H9 (cell line): ENCODE data around the gene SLC25A43. TPM values are rescaled to one million over a fixed set of nuclear protein-coding genes. Genes with fewer than 3 reads are reported as not detected.

Source experiments
- DNase-seq: peaks from one replicate; pipeline ENCODE4 v3.0.0-alpha.2; 2017
- H2AFZ ChIP-seq: one replicate; pipeline ENCODE4 v1.6.1; 2013; ENCODE audit warnings: mild to moderate bottlenecking, low read length, control low read depth, moderate library complexity
- H2AK5ac ChIP-seq: 2 replicates; pipeline ENCODE4 v1.6.1; 2013; ENCODE audit warnings: low read length, control low read depth, mixed read lengths; ENCODE audit not compliant: insufficient read length
- H2BK120ac ChIP-seq: one replicate; pipeline ENCODE4 v1.6.1; 2013; ENCODE audit warnings: low read depth, mild to moderate bottlenecking, low read length, control low read depth, inconsistent platforms; ENCODE audit not compliant: poor library complexity, severe bottlenecking
- H2BK12ac ChIP-seq: 2 replicates; pipeline ENCODE4 v1.6.1; 2013; ENCODE audit warnings: low read length, control low read depth, mixed read lengths, low read depth; ENCODE audit not compliant: insufficient read length
- H2BK15ac ChIP-seq: 2 replicates; pipeline ENCODE4 v1.6.1; 2013; ENCODE audit warnings: low read depth, low read length, control low read depth
- H2BK20ac ChIP-seq: one replicate; pipeline ENCODE4 v1.6.1; 2013; ENCODE audit warnings: low read depth, mild to moderate bottlenecking, low read length, control low read depth, inconsistent platforms; ENCODE audit not compliant: poor library complexity, severe bottlenecking
- H2BK5ac ChIP-seq: 2 replicates; pipeline ENCODE4 v1.6.1; 2013; ENCODE audit warnings: low read length, control low read depth, mixed read lengths; ENCODE audit not compliant: insufficient read length
- H3K14ac ChIP-seq: 2 replicates; pipeline ENCODE4 v1.6.1; 2013; ENCODE audit warnings: low read length, control low read depth; ENCODE audit not compliant: insufficient read depth
- H3K18ac ChIP-seq: 2 replicates; pipeline ENCODE4 v1.6.1; 2013; ENCODE audit warnings: low read depth, mild to moderate bottlenecking, mixed read lengths, low read length, control low read depth; ENCODE audit not compliant: insufficient read length
- H3K23ac ChIP-seq: 2 replicates; pipeline ENCODE4 v1.6.1; 2013; ENCODE audit warnings: low read length, control low read depth, mixed read lengths, low read depth; ENCODE audit not compliant: insufficient read length
- H3K23me2 ChIP-seq: 2 replicates; pipeline ENCODE4 v1.6.1; 2013; ENCODE audit warnings: low read depth, mild to moderate bottlenecking, mixed read lengths, low read length, control low read depth; ENCODE audit not compliant: insufficient read length, poor library complexity, severe bottlenecking
- H3K27ac ChIP-seq: 2 replicates; pipeline ENCODE4 v1.5.1; 2013; ENCODE audit warnings: low read length, control low read depth, mixed read lengths, low read depth; ENCODE audit not compliant: insufficient read length
- H3K27me3 ChIP-seq: 2 replicates; pipeline ENCODE4 v1.6.1; 2013; ENCODE audit warnings: low read length, control low read depth, inconsistent platforms; ENCODE audit not compliant: insufficient read depth
- H3K4ac ChIP-seq: 2 replicates; pipeline ENCODE4 v1.6.1; 2013; ENCODE audit warnings: low read depth, mild to moderate bottlenecking, control low read depth, inconsistent platforms, low read length, moderate library complexity
- H3K4me1 ChIP-seq: 2 replicates; pipeline ENCODE4 v1.6.1; 2013; ENCODE audit warnings: low read length, control low read depth, inconsistent platforms; ENCODE audit not compliant: insufficient read depth
- H3K4me2 ChIP-seq: 2 replicates; pipeline ENCODE4 v1.6.1; 2013; ENCODE audit warnings: low read length, control low read depth, mixed read lengths; ENCODE audit not compliant: insufficient read length, insufficient read depth
- H3K56ac ChIP-seq: 2 replicates; pipeline ENCODE4 v1.6.1; 2013; ENCODE audit warnings: low read depth, mild to moderate bottlenecking, mixed read lengths, low read length, control low read depth; ENCODE audit not compliant: insufficient read length
- H3K79me1 ChIP-seq: 2 replicates; pipeline ENCODE4 v1.6.1; 2013; ENCODE audit warnings: low read depth, mild to moderate bottlenecking, moderate library complexity, low read length, control low read depth, inconsistent platforms; ENCODE audit not compliant: insufficient read depth, poor library complexity, severe bottlenecking
- H3K79me2 ChIP-seq: 2 replicates; pipeline ENCODE4 v1.6.1; 2013; ENCODE audit warnings: low read length, control low read depth, inconsistent platforms; ENCODE audit not compliant: insufficient read depth
- H3K9ac ChIP-seq: 2 replicates; pipeline ENCODE4 v1.6.1; 2013; ENCODE audit warnings: low read length, control low read depth, mixed read lengths; ENCODE audit not compliant: insufficient read length; ENCODE audit errors: extremely low read depth
- H3K9me3 ChIP-seq: one replicate; pipeline ENCODE4 v1.6.1; 2013; ENCODE audit warnings: low read depth, low read length, inconsistent platforms; ENCODE audit not compliant: control insufficient read depth
- H3T11ph ChIP-seq: one replicate; pipeline ENCODE4 v1.6.1; 2013; ENCODE audit warnings: mild to moderate bottlenecking, low read length, control low read depth, inconsistent platforms
- H4K20me1 ChIP-seq: one replicate; pipeline ENCODE4 v1.6.1; 2013; ENCODE audit not compliant: control insufficient read depth, insufficient read length, insufficient read depth
- H4K5ac ChIP-seq: 2 replicates; pipeline ENCODE4 v1.6.1; 2013; ENCODE audit warnings: low read depth, mild to moderate bottlenecking, mixed read lengths, low read length, control low read depth; ENCODE audit not compliant: insufficient read length
- H4K8ac ChIP-seq: replicated peaks from 2 replicates; pipeline ENCODE4 v1.6.1; 2013; ENCODE audit warnings: low read length, control low read depth, mixed read lengths, low read depth; ENCODE audit not compliant: insufficient read length
- H4K91ac ChIP-seq: 2 replicates; pipeline ENCODE4 v1.6.1; 2013; ENCODE audit warnings: low read depth, mild to moderate bottlenecking, moderate library complexity, mixed read lengths, low read length, control low read depth; ENCODE audit not compliant: insufficient read length
- H3K27ac Mint-ChIP-seq, 3 experiments: 2 replicates in 2 of 3; 3 replicates in 1 of 3; pipeline ENCODE4 v1.8.0; 2020 to 2021; ENCODE audit warnings: mixed read lengths in 3 of 3, mild to moderate bottlenecking in 1 of 3, moderate library complexity in 1 of 3
- H3K27me3 Mint-ChIP-seq: 2 replicates; pipeline ENCODE4 v1.8.0; 2021; ENCODE audit warnings: low read depth, mild to moderate bottlenecking, moderate library complexity, mixed read lengths
- H3K36me3 Mint-ChIP-seq, 3 experiments: 2 replicates in 2 of 3; 3 replicates in 1 of 3; pipeline ENCODE4 v1.8.0; 2020 to 2021; ENCODE audit warnings: low read depth in 3 of 3, mixed read lengths in 3 of 3; ENCODE audit not compliant: insufficient read depth in 1 of 3
- H3K4me1 Mint-ChIP-seq, 2 experiments: 2 replicates each; pipeline ENCODE4 v1.8.0; 2020; ENCODE audit warnings: mixed read lengths in 2 of 2
- H3K4me3 Mint-ChIP-seq, 2 experiments: 2 replicates in 1 of 2; 3 replicates in 1 of 2; pipeline ENCODE4 v1.8.0; 2020 to 2021; ENCODE audit warnings: mild to moderate bottlenecking in 2 of 2, mixed read lengths in 2 of 2, moderate library complexity in 1 of 2
- H3K9me3 Mint-ChIP-seq, 2 experiments: 2 replicates in 1 of 2; 3 replicates in 1 of 2; pipeline ENCODE4 v1.8.0; 2020; ENCODE audit warnings: mild to moderate bottlenecking in 2 of 2, mixed read lengths in 2 of 2, moderate library complexity in 1 of 2
- WGBS: extraction: QIAGEN DNeasy Blood & Tissue Kit; methylation state at CpG from one replicate; pipeline ENCODE4 v1.1.7; 2013; ENCODE audit warnings: missing lambda C conversion rate, low lambda C conversion rate, mixed read lengths; ENCODE audit not compliant: insufficient read length; ENCODE audit errors: extremely low coverage; 5-methylcytosine and 5-hydroxymethylcytosine counted together
- total RNA-seq: library from RNA; stranded (reverse); gene quantifications from 2 replicates; pipeline ENCODE4 v1.2.1, GENCODE V29; 2021
- TF ChIP-seq, protein P1 (sequence below): fragments of 200-600 bp; sonication (generic); conservative IDR thresholded peaks from 3 replicates; pipeline ENCODE4 v1.8.0; 2021; ENCODE audit warnings: antibody characterized with exemption, mild to moderate bottlenecking

SLC25A43 gene
- total RNA-seq, 1 experiment from 2014 or later, result 3.7 TPM

DNA sequence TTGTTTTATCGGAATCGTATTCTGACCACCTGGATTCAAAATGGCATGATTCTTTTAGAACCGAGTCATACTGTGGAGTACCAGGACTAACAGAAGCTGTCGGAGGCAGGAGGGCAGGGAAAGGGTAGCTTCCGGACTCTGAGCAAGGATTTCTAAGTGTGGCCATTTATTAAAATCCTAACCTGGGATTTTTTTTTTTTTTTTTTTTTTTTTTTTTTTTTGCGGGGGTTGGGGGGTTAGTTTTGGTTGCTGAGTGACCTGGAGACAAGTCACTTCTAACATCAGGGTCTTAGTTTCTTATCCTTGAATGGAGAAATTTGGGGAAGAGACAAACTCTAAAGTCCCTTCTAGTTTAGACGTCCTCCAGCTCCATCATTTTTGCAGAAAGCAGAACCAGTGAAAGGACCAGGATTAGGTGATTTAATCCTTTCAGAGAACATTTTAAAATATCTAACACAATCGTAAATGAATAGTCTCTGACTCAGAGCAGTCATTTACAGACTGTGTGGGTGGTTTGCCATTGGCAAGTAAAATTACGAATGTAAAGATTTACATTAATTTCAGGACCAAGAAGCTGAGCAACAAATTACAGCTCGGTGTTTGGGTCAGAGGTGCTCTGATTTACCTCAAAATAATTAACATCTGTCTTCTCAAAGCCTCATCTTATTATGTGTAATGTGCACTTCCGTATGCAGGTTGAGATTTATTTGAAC, 76.4 kb downstream of the SLC25A43 start:
- Histone ChIP-seq H2AFZ (no peak overlapping the region), H2BK120ac (no peak overlapping the region), H3K23me2 (no peaks in the 10 kb centered on the region), H3K27ac (no peak overlapping the region), H2BK5ac (no peak overlapping the region), H4K91ac (no peak overlapping the region), H3K4ac (no peak overlapping the region), H3K79me2 (no peaks in the 10 kb centered on the region), H3K4me1 (no peaks in the 10 kb centered on the region), H2BK20ac (no peak overlapping the region), H3K4me2 (no peak overlapping the region), H2BK15ac (no peak overlapping the region), H3K14ac (no peak overlapping the region), H3K9ac (no peak overlapping the region), H4K5ac (no peak overlapping the region), H4K8ac (no peak overlapping the region), H3K23ac (no peak overlapping the region), H3T11ph (no peak overlapping the region), H3K9me3 (peaks cover 8% of the 10 kb centered on the region), H3K18ac (no peak overlapping the region), H3K79me1 (no peaks in the 10 kb centered on the region), H2BK12ac (no peak overlapping the region), H2AK5ac (no peak overlapping the region), H4K20me1 (no peaks in the 10 kb centered on the region), H3K27me3 (no peaks in the 10 kb centered on the region), H3K56ac (no peak overlapping the region)
- no CpG with 5 or more reads among the region's 11 CpGs for WGBS
- H3K4me1 Mint-ChIP-seq, result 0 out of 4 replicates have a peak, but pooled peaks cover 0 to 2% of the 10 kb centered on the region in 2 experiments
- TF ChIP-seq, protein P1, sequence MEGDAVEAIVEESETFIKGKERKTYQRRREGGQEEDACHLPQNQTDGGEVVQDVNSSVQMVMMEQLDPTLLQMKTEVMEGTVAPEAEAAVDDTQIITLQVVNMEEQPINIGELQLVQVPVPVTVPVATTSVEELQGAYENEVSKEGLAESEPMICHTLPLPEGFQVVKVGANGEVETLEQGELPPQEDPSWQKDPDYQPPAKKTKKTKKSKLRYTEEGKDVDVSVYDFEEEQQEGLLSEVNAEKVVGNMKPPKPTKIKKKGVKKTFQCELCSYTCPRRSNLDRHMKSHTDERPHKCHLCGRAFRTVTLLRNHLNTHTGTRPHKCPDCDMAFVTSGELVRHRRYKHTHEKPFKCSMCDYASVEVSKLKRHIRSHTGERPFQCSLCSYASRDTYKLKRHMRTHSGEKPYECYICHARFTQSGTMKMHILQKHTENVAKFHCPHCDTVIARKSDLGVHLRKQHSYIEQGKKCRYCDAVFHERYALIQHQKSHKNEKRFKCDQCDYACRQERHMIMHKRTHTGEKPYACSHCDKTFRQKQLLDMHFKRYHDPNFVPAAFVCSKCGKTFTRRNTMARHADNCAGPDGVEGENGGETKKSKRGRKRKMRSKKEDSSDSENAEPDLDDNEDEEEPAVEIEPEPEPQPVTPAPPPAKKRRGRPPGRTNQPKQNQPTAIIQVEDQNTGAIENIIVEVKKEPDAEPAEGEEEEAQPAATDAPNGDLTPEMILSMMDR, result no peak
- no peak overlapping the region for H3K27ac Mint-ChIP-seq
- H3K4me3 Mint-ChIP-seq, result no peak overlapping the region
- peaks cover 2% of the 10 kb centered on the region; the same call in 1 of the 2 replicates for H3K27me3 Mint-ChIP-seq
- DNase-seq, result no peak
- peaks cover 58 to 62% of the 10 kb centered on the region in 2 experiments for H3K9me3 Mint-ChIP-seq
- peaks cover 8 to 17% (median 10%) of the 10 kb centered on the region in 3 experiments; a peak in 6 of 7 replicates for H3K36me3 Mint-ChIP-seq
